Measurements from ENCODE around the gene SHOC2.

DNA sequence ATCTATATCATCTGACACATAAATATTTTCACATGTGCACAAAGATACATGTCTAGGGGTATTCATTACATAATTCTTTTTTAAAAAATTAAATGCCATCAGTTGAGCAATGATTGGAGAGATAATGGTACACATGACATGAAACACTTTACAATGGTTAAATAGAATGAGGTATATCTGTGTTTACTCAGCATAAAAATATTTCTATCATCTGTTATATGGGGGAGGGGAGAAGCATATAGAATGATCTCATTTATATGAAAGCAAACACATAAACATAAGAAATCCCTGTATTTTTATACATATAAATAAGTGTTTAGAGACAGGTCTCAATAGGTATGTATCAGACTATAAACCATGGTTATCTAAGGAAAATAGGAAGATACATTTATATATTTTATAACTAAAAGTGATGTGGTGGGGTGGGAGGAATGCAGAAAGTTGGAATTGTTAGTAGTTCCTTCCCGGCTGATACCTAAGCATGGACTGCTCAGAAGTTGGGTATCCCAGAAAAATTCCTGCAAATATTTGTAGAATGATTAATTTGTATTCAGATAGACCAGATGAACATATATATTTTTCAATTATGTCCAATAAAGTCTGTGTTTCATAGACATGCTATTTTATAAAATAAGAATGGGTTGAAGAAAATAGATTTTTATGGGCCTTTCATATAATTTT is 75.1 kb downstream of the SHOC2 start:
- TF ChIP-seq, protein P1, sequence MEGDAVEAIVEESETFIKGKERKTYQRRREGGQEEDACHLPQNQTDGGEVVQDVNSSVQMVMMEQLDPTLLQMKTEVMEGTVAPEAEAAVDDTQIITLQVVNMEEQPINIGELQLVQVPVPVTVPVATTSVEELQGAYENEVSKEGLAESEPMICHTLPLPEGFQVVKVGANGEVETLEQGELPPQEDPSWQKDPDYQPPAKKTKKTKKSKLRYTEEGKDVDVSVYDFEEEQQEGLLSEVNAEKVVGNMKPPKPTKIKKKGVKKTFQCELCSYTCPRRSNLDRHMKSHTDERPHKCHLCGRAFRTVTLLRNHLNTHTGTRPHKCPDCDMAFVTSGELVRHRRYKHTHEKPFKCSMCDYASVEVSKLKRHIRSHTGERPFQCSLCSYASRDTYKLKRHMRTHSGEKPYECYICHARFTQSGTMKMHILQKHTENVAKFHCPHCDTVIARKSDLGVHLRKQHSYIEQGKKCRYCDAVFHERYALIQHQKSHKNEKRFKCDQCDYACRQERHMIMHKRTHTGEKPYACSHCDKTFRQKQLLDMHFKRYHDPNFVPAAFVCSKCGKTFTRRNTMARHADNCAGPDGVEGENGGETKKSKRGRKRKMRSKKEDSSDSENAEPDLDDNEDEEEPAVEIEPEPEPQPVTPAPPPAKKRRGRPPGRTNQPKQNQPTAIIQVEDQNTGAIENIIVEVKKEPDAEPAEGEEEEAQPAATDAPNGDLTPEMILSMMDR (IDR thresholded peaks at IDR 0.05; ENCODE audit: low read depth, low read length), result no peak
- TF ChIP-seq POLR2A (IDR thresholded peaks at IDR 0.05; ENCODE audit: extremely low read depth, insufficient read length), result no peak
